Adipocyte (in vitro differentiated cells): Measurements from ENCODE around the gene DENND4A.

Experiments used
- DNase-seq: peaks from one replicate; pipeline ENCODE4 v3.0.0-alpha.2; 2015; ENCODE audit warnings: low read depth
- H3K27me3 ChIP-seq: replicated peaks from 2 replicates; pipeline ENCODE4 v1.7.0; 2013; ENCODE audit warnings: mild to moderate bottlenecking, low read length, moderate library complexity; ENCODE audit not compliant: control insufficient read depth, insufficient read depth
- H3K36me3 ChIP-seq: 2 replicates; pipeline ENCODE4 v1.7.0; 2013; ENCODE audit warnings: low read length, mild to moderate bottlenecking, moderate library complexity; ENCODE audit not compliant: control insufficient read depth, insufficient read depth, severe bottlenecking
- H3K4me1 ChIP-seq: 2 replicates; pipeline ENCODE4 v1.7.0; 2013; ENCODE audit warnings: mild to moderate bottlenecking, low read length, moderate library complexity; ENCODE audit not compliant: control insufficient read depth, insufficient read depth
- H3K4me3 ChIP-seq: 2 replicates; pipeline ENCODE4 v1.7.0; 2013; ENCODE audit warnings: mild to moderate bottlenecking, low read length, moderate library complexity
- H3K9ac ChIP-seq: 2 replicates; pipeline ENCODE4 v1.7.0; 2013; ENCODE audit warnings: mild to moderate bottlenecking, low read length, moderate library complexity
- H3K9me3 ChIP-seq: 2 replicates; pipeline ENCODE4 v1.7.0; 2013; ENCODE audit warnings: mild to moderate bottlenecking, low read length, moderate library complexity; ENCODE audit not compliant: control insufficient read depth

DENND4A gene

DNA sequence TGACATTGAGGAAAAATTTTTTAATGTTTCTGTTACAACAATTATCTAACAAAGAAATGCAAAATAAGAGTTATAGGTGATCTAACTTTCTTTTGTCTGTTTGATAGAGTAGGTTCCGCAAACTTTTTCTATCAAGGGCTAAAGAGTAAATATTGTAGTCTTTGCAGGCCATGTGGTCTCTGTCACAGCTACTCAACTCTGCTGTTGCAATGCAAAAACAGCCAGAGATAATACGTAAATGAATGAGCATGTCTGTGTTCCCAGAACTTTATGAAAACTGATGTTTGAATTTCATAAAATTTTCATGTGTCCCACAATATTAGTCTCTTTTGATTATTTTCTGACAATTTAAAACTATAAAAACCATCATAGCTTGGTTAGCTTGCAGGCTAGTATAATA, 97.0 kb downstream of the DENND4A start:
- no peaks in the 10 kb centered on the region for H3K27me3 ChIP-seq
- H3K4me3 ChIP-seq = no peak overlapping the region
- peaks cover 40% of the 10 kb centered on the region for H3K36me3 ChIP-seq
- no peak for DNase-seq
- H3K4me1 ChIP-seq = peaks cover 15% of the 10 kb centered on the region
- H3K9me3 ChIP-seq = no peaks in the 10 kb centered on the region
- peak overlapping the region; percentile 17 for H3K9ac ChIP-seq

DNA sequence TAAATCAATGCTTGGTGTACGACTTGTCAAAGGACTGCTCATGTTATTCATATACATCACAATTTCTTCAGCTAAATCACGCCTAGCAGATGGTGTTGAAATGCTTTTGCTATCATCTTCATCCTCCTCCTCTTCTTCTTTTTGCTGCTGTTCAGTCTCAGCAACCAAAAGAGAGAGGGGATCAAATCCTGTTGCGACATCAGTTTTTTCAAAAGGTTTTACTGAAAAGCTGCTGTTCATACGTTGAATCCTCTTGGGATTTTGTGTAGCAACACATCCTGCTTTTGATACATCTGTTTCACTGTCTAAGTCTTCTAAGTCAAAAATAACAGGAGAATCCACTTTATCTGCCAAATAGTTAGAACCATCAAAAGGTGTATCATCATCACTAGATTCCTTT, 101.3 kb downstream of the DENND4A start:
- peaks cover 50% of the 10 kb centered on the region for H3K36me3 ChIP-seq
- H3K9me3 ChIP-seq = no peaks in the 10 kb centered on the region
- H3K4me1 ChIP-seq = peaks cover 11% of the 10 kb centered on the region
- DNase-seq = no peak
- no peak overlapping the region for H3K4me3 ChIP-seq
- H3K9ac ChIP-seq = no peak overlapping the region
- no peaks in the 10 kb centered on the region for H3K27me3 ChIP-seq

DNA sequence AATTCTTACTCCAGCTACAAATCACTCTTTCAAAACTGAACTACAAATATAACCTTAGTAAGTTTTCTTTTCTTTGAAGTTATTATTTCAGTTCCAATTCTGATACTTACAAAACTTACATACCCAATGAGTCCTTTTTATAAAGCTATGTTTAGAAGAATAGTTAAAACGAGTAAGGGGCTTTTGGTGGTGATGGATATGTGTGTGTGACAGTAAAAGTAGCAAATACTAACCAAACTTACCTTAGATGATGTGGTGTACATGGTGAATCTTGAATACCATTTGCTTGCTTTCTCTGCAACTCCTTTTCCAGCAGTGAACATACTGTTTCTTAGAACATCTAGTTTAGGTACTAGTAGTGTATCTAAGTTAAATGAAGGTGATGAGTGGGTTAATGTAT, 101.9 kb downstream of the DENND4A start:
- no peak for DNase-seq
- Histone ChIP-seq H3K36me3 (peaks cover 50% of the 10 kb centered on the region), H3K4me3 (no peak overlapping the region), H3K9ac (no peak overlapping the region), H3K27me3 (no peaks in the 10 kb centered on the region), H3K4me1 (peaks cover 9% of the 10 kb centered on the region), H3K9me3 (no peaks in the 10 kb centered on the region)

DNA sequence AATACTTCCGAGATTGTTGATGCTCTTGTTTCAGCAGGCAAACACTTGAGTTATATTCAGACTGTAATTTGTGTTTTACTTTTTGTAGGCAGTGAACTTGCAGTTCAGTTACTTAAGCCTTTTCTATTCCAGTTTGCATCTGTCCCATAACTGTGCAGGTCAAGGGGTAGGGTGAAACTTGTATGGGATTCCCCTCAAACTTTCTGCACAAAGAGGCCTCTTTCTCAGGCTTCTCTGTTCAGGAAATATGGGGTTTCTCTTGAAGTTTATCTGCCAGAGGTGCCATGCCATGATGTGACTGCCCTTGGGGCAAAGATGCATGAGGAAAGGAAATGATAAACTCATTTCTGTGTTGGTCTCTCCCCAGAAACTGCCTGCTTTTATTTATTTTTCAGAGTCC, 103.6 kb downstream of the DENND4A start:
- Histone ChIP-seq H3K9ac (no peak overlapping the region), H3K27me3 (no peaks in the 10 kb centered on the region), H3K9me3 (no peaks in the 10 kb centered on the region), H3K4me1 (no peaks in the 10 kb centered on the region), H3K4me3 (no peak overlapping the region), H3K36me3 (peaks cover 50% of the 10 kb centered on the region)
- no peak for DNase-seq

DNA sequence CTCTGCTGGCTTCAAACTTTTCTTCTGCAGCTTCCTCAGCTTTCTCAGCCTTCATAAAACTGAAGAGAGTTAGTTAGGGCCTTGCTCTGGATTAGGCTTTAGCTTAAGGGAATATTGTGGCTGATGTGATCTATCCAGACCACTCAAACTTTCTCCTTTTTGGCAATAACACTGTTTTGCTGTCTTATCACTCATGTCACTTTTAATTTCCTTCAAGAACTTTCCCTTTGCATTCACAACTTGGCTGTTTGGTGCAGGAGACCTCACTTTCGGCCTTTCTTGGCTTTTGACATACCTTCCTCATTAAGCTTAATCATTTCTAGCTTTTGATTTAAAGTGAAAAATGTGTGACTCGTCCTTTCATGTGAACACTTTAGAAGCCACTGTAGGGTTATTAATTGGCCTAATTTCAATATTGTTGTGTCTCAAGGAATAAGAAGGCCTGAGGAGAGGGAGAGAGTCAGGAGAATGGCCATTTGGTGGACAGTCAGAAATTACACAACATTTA, 109.6 kb downstream of the DENND4A start:
- H3K4me3 ChIP-seq = no peak overlapping the region
- H3K9me3 ChIP-seq = no peaks in the 10 kb centered on the region
- peaks cover under 1% of the 10 kb centered on the region for H3K36me3 ChIP-seq
- no peaks in the 10 kb centered on the region for H3K4me1 ChIP-seq
- no peak overlapping the region for H3K9ac ChIP-seq
- no peaks in the 10 kb centered on the region for H3K27me3 ChIP-seq
- no peak for DNase-seq

DNA sequence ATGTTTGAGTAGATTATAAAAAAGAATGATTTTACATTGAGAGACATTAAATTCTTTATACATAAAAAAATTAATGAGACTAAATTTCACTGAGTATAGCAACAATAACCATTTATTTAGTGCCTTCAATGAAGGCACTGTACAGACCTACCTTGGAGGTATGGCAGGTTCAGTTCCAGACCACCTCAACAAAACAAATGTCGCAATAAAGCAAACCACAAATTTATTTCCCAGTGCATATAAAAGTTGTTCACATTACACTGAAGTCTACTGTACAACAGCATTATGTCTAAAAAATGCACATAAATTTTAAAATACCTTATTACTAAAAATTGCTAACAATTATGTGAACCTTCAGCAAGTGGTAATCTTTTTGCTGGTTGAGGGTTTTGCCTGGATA, 111.5 kb downstream of the DENND4A start:
- H3K36me3 ChIP-seq = no peaks in the 10 kb centered on the region
- no peaks in the 10 kb centered on the region for H3K9me3 ChIP-seq
- DNase-seq = no peak
- H3K4me1 ChIP-seq = no peaks in the 10 kb centered on the region
- no peak overlapping the region for H3K9ac ChIP-seq
- H3K4me3 ChIP-seq = no peak overlapping the region
- no peaks in the 10 kb centered on the region for H3K27me3 ChIP-seq

DNA sequence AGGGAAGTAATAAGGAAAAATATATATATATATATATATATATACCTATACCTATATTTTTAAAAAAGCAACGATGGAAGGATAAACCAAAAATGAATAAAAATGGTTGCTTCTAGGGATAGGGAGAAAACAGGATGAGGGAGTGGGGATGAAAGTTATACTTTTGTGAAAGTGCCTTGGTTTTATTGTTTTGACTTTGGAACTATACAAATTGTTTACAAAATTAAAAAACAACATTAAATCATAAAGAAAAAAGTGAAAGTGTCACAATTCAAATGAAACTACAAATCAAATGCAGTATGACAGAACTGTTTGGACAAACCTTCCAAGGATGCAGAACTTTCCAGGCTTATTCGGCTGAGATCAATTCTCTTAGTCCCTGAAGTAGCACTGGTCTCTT, 116.0 kb downstream of the DENND4A start:
- no peak overlapping the region for H3K9ac ChIP-seq
- no peaks in the 10 kb centered on the region for H3K4me1 ChIP-seq
- H3K27me3 ChIP-seq = no peaks in the 10 kb centered on the region
- H3K36me3 ChIP-seq = peaks cover 30% of the 10 kb centered on the region
- H3K4me3 ChIP-seq = no peak overlapping the region
- no peaks in the 10 kb centered on the region for H3K9me3 ChIP-seq
- no peak for DNase-seq

DNA sequence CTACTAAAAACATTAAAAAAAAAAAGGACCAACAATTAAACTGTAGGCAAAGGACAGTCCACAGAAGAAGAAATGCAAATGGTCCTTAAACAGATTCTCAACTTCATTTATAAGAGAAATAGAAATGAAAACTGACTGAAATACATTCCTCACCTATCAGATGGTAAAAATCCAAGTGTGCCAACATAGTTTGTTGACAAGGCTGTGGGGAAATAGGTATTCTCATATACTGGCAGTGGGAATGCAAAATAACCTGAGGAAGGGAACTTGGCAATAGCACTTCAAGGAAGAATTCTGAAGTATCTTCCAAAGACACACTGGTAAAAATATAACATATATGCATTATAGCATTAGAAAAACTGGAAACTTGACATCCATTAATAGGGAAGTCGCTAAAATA, 116.5 kb downstream of the DENND4A start:
- Histone ChIP-seq H3K4me3 (no peak overlapping the region), H3K36me3 (peaks cover 35% of the 10 kb centered on the region), H3K9me3 (no peaks in the 10 kb centered on the region), H3K9ac (no peak overlapping the region), H3K27me3 (no peaks in the 10 kb centered on the region), H3K4me1 (no peaks in the 10 kb centered on the region)
- DNase-seq = no peak

DNA sequence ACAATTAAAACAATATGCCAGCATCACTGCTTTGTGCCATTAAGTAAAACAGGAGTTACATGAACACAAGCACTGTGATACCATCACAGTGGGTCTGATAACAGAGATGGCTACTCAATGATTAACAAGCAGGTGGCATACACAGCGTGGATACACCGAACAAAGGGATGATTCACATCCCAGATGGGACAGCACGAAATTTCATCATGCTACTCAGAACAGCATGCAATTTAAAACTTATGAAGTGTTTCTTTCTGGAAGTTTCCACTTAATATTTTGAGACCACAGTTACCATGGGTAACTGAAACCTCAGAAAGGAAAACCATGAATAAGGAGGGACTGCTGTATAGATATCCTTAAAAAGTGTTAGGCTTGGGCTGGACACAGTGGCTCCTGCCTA, 125.8 kb downstream of the DENND4A start:
- no peak overlapping the region for H3K9ac ChIP-seq
- peak; percentile 44 for DNase-seq

DNA sequence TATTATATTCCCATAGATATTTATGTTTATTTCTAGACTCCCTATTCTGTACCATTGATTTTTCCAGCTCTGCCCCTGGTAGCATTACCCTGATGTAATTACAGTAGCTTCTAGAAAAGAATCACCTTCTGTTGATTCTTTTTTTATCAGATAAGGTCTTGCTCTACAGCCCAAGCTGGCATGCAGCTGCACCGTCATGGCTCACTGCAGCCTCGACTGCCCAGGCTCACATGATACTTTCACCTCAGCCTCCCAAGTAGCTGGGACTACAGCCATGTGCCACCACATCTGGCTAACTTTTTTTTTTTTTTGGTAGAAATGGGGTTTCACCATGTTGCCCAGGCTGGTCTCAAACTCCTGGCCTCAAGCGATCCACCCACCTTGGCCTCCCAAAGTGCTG, 128.6 kb downstream of the DENND4A start:
- peaks cover 30% of the 10 kb centered on the region for H3K36me3 ChIP-seq
- H3K9me3 ChIP-seq = no peaks in the 10 kb centered on the region
- H3K4me3 ChIP-seq = no peak overlapping the region
- no peak for DNase-seq
- H3K27me3 ChIP-seq = no peaks in the 10 kb centered on the region
- no peak overlapping the region for H3K9ac ChIP-seq
- peaks cover 15% of the 10 kb centered on the region for H3K4me1 ChIP-seq

More for the DNA sequence above, 125.8 kb downstream of the DENND4A start:
- Histone ChIP-seq H3K4me1 (peaks cover 10% of the 10 kb centered on the region), H3K4me3 (peak overlapping the region; percentile 17), H3K9me3 (no peaks in the 10 kb centered on the region), H3K27me3 (no peaks in the 10 kb centered on the region), H3K36me3 (peaks cover 53% of the 10 kb centered on the region)

DNA sequence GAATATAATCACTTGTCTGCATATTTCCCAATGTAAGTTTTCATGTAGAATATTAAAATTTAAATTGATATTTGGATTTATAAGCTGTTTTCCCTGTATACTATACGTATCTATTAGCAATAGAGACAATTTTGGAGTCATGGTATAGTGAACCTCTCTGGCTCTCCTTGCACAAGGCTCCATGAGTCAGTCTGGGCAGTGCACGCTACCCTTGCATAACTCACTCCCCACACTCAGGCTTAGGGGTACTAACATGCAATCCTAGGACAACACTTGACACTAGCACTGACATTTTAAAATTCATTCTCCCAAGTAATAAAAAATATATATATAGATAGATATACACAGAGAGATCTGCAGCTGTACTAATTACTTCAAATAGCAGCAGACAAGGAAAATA, 131.2 kb downstream of the DENND4A start:
- Histone ChIP-seq H3K9ac (no peak overlapping the region), H3K9me3 (no peaks in the 10 kb centered on the region), H3K27me3 (no peaks in the 10 kb centered on the region), H3K4me1 (peaks cover 8% of the 10 kb centered on the region), H3K4me3 (no peak overlapping the region), H3K36me3 (peaks cover 18% of the 10 kb centered on the region)
- DNase-seq = peak; percentile 75

DNA sequence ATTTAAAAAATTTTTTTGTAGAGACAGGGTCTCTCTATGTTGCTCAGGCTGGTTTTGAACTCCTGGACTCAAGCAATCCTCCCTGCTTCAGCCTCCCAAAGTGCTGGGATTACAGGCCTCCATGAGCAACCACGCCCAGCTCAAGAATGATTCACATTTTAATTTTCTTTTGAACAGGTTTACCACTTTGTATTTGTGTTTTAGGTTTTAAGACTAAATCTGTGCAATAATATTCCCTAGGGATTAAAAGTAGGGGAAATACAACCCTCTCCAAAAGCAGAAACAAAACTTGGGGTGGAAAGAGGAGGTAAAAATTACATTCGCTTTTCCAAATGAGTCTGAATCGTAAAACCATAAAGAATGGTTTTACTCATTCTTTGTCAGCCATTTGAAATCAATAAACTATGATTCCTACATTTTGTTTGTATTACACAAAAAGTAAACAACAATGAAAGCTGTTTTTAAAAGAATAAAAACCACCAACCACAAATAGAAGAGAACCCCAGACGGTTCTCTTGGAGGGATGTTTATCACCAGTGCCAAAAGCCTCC, 132.5 kb downstream of the DENND4A start:
- Histone ChIP-seq H3K9ac (no peak overlapping the region), H3K9me3 (no peaks in the 10 kb centered on the region), H3K4me3 (no peak overlapping the region), H3K27me3 (no peaks in the 10 kb centered on the region), H3K4me1 (peaks cover 14% of the 10 kb centered on the region), H3K36me3 (peaks cover 11% of the 10 kb centered on the region)
- DNase-seq = peak; percentile 9
